DND-41 (cell line): ENCODE measurements around the gene PCLO.

Experiments used
- ATAC-seq: fragments of 200-7000 bp; cut with Tn5 transposase; 3 replicates; pipeline ENCODE4 v1.9.1; 2021; ENCODE audit warnings: low read depth; ENCODE audit not compliant: insufficient read depth
- DNase-seq: peaks from one replicate; pipeline ENCODE4 v3.0.0-alpha.2; 2020
- H2AFZ ChIP-seq: 2 replicates; pipeline ENCODE4 v1.6.0; 2012; ENCODE audit warnings: low read depth, low read length
- H3K27ac ChIP-seq: 2 replicates; pipeline ENCODE4 v1.5.1; 2012; ENCODE audit warnings: low read length, inconsistent platforms
- H3K27me3 ChIP-seq: fragments of 200-600 bp; sonication (generic); 2 replicates; pipeline ENCODE4 v1.6.0; 2012; ENCODE audit warnings: low read length, mild to moderate bottlenecking, inconsistent platforms; ENCODE audit not compliant: insufficient read depth, poor library complexity
- H3K36me3 ChIP-seq: 2 replicates; pipeline ENCODE4 v1.5.1; 2012; ENCODE audit warnings: low read length, inconsistent platforms; ENCODE audit not compliant: insufficient read depth
- H3K4me1 ChIP-seq: 2 replicates; pipeline ENCODE4 v1.5.1; 2012; ENCODE audit warnings: mild to moderate bottlenecking, low read length; ENCODE audit not compliant: insufficient read depth
- H3K4me2 ChIP-seq: 2 replicates; pipeline ENCODE4 v1.6.0; 2012; ENCODE audit warnings: mild to moderate bottlenecking, moderate library complexity, low read length, inconsistent platforms; ENCODE audit not compliant: insufficient read depth
- H3K4me3 ChIP-seq, 2 experiments: fragments of 200-600 bp in 1 of 2; shearing (Covaris generic) in 1 of 2; 2 replicates each; pipeline ENCODE4 v1.5.1; 2012 to 2016; ENCODE audit warnings: inconsistent platforms in 2 of 2, low read length in 2 of 2, mild to moderate bottlenecking in 2 of 2, low read depth in 1 of 2, moderate library complexity in 1 of 2
- H3K79me2 ChIP-seq: 2 replicates; pipeline ENCODE4 v1.6.0; 2012; ENCODE audit warnings: low read length, inconsistent platforms; ENCODE audit not compliant: insufficient read depth
- H3K9ac ChIP-seq: 2 replicates; pipeline ENCODE4 v1.6.0; 2012; ENCODE audit warnings: low read depth, mild to moderate bottlenecking, inconsistent platforms, low read length, moderate library complexity
- H3K9me3 ChIP-seq: 2 replicates; pipeline ENCODE4 v1.5.1; 2012; ENCODE audit warnings: low read length, moderate library complexity, mild to moderate bottlenecking, inconsistent platforms; ENCODE audit not compliant: insufficient read depth, severe bottlenecking
- H4K20me1 ChIP-seq: 2 replicates; pipeline ENCODE4 v1.6.0; 2012; ENCODE audit warnings: low read length; ENCODE audit not compliant: insufficient read depth
- EZH2 ChIP-seq: IDR thresholded peaks from 3 replicates; pipeline ENCODE4 v1.6.1; 2012; ENCODE audit warnings: borderline replicate concordance, low read depth, mild to moderate bottlenecking, moderate library complexity, low read length, inconsistent platforms; ENCODE audit not compliant: severe bottlenecking
- TF ChIP-seq, protein P1 (sequence below): IDR thresholded peaks from 2 replicates; pipeline ENCODE4 v1.5.1; 2012; ENCODE audit warnings: borderline replicate concordance, low read length, moderate library complexity, mild to moderate bottlenecking; ENCODE audit not compliant: poor library complexity, severe bottlenecking; ENCODE audit errors: extremely low read depth

The PCLO gene

DNA sequence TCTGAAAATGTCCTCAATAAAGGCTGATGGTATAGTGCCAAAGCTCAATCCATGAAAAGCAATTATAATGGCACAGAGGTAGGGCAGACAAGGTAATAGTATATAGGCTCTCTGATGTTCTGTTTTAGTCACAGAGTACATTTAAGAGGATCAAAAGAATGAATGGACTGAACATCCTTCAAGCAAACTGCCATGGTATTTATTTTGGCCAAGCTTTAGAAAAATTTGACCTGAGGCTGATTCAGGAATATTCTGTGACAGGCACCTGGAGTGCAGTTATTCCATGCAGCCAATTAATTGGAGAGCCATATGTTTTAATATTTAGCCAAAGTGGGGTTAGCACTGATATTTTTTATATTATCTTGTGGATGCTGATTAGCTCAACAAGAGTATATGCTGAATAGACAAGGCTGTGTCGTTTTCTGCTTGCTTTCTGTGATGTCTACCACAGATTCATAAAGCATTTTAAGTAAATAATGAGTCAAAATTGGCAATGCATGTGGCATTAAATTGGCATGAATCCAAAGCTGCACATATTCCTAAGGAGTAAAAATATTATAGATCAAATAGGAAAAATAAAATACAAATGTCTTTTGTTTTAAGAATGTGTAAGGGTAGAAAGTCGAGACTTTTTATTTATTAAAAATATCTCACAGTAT lies 177.4 kb downstream of the PCLO start:
- Histone ChIP-seq H2AFZ (no peak overlapping the region), H3K36me3 (no peaks in the 10 kb centered on the region), H3K9ac (no peak overlapping the region), H3K4me3 (no peak overlapping the region), H3K27ac (no peak overlapping the region), H3K4me1 (no peaks in the 10 kb centered on the region), H4K20me1 (no peaks in the 10 kb centered on the region), H3K79me2 (no peaks in the 10 kb centered on the region), H3K4me2 (no peak overlapping the region), H3K9me3 (no peaks in the 10 kb centered on the region), H3K27me3 (no peaks in the 10 kb centered on the region)
- DNase-seq (no peak), ATAC-seq (no peak)
- no peak for TF ChIP-seq EZH2
- TF ChIP-seq, protein P1, sequence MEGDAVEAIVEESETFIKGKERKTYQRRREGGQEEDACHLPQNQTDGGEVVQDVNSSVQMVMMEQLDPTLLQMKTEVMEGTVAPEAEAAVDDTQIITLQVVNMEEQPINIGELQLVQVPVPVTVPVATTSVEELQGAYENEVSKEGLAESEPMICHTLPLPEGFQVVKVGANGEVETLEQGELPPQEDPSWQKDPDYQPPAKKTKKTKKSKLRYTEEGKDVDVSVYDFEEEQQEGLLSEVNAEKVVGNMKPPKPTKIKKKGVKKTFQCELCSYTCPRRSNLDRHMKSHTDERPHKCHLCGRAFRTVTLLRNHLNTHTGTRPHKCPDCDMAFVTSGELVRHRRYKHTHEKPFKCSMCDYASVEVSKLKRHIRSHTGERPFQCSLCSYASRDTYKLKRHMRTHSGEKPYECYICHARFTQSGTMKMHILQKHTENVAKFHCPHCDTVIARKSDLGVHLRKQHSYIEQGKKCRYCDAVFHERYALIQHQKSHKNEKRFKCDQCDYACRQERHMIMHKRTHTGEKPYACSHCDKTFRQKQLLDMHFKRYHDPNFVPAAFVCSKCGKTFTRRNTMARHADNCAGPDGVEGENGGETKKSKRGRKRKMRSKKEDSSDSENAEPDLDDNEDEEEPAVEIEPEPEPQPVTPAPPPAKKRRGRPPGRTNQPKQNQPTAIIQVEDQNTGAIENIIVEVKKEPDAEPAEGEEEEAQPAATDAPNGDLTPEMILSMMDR: no peak

DNA sequence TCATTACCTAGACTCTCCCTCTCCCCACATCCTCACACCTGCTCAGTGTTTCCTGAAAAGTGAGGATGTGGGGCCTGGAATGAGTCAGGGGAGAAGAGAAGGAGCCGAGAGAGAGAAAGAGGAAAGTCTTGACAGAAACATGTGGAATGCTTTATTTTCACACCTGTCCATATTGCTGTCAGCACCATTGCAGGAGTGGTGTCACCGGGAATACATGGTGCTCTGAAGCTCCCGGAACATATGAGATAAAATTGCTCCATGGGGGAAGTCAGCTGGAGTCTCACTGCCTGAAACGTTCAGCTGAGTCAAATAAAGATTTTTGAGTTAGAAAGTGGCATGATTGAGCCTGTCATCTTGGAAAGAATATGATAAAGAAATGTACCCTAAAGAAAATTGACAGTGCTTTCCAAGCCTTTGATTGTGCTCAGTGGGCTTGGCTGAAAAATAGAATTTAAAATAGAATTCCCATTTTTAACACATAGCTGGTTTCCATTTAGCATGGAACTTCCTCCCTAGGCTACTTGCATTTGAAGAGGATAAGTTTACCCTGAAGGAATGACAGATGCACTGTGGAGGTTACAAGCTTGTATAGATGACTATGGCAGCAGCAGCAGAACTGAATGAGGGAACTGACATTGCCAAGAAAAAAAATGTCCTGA lies 182.4 kb downstream of the PCLO start:
- TF ChIP-seq, protein P1: no peak
- no peak for TF ChIP-seq EZH2
- no peaks in the 10 kb centered on the region for H3K79me2 ChIP-seq
- ATAC-seq: no peak

DNA sequence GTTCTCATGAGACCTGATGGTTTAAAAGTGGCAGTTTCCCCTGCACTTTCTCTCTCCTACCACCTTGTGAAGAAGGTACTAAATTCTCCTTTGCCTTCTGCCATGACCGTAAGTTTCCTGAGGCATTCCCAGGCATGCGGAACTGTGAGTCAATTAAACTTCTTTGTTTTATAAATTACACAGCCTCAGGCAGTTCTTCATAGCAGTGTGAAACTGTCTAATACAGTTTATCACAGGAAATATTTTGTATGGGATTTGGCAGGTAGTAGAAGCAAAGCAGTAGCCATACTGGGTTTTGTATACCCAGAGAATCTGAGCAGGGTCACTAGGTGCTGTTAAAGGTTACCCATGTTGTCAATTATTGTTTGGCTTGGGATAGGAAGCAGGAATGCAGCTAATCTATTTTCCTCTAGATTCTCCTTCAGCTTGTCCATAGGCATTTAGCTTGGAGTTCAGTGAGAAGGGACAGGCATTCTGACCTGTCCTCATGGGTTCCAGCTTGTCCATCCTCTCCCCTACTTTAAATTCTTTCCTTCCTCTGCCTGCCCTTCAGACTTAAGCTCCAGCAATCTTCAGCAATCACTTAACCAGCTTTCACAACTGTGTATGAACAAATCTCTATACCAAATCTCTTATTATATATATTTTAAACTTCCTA lies 186.7 kb downstream of the PCLO start:
- no peak for TF ChIP-seq EZH2

More for the DNA sequence above, 182.4 kb downstream of the PCLO start:
- H3K9ac ChIP-seq: no peak overlapping the region
- H3K9me3 ChIP-seq: no peaks in the 10 kb centered on the region
- no peak overlapping the region for H3K4me2 ChIP-seq
- H3K4me1 ChIP-seq: no peaks in the 10 kb centered on the region
- DNase-seq: no peak
- H4K20me1 ChIP-seq: no peaks in the 10 kb centered on the region
- H3K36me3 ChIP-seq: no peaks in the 10 kb centered on the region
- H3K27me3 ChIP-seq: no peaks in the 10 kb centered on the region
- no peak overlapping the region for H3K4me3 ChIP-seq
- H2AFZ ChIP-seq: no peak overlapping the region
- H3K27ac ChIP-seq: no peak overlapping the region

DNA sequence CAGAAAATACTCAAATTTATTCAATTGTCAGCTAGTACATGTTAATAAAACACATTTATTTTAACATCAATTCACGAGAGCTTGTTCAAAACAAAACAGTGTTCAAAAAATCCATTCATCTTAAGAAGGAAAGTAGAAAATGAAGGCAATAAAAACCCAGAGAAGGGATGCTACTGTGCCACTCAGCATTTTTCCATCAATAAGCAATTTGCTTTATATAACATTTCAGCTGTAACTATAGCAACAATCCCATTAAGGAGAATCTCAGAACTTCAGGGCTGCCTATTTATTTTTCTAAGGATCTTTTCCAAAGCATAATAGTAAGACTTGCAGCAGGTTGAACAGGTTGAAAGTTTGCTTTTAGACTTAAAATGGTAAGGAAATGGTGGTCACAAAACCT lies 190.5 kb downstream of the PCLO start:
- ATAC-seq: no peak
- H4K20me1 ChIP-seq: no peaks in the 10 kb centered on the region
- no peaks in the 10 kb centered on the region for H3K27me3 ChIP-seq
- no peaks in the 10 kb centered on the region for H3K79me2 ChIP-seq
- no peaks in the 10 kb centered on the region for H3K4me1 ChIP-seq
- DNase-seq: no peak
- no peak for TF ChIP-seq EZH2
- TF ChIP-seq, protein P1: no peak
- H3K4me3 ChIP-seq: no peak overlapping the region
- no peaks in the 10 kb centered on the region for H3K9me3 ChIP-seq
- no peaks in the 10 kb centered on the region for H3K36me3 ChIP-seq
- H3K27ac ChIP-seq: no peak overlapping the region
- H3K4me2 ChIP-seq: no peak overlapping the region
- no peak overlapping the region for H2AFZ ChIP-seq
- H3K9ac ChIP-seq: no peak overlapping the region

More for the DNA sequence above, 186.7 kb downstream of the PCLO start:
- Histone ChIP-seq H3K27ac (no peak overlapping the region), H3K9ac (no peak overlapping the region), H4K20me1 (no peaks in the 10 kb centered on the region), H2AFZ (no peak overlapping the region), H3K4me3 (no peak overlapping the region), H3K4me1 (no peaks in the 10 kb centered on the region), H3K36me3 (no peaks in the 10 kb centered on the region), H3K9me3 (no peaks in the 10 kb centered on the region), H3K27me3 (no peaks in the 10 kb centered on the region), H3K79me2 (no peaks in the 10 kb centered on the region), H3K4me2 (no peak overlapping the region)
- no peak for ATAC-seq
- DNase-seq: no peak
